Thoracic aorta (tissue), 2 donors: ENCODE results near the gene LRRFIP1. TPM values are rescaled to one million over a fixed set of nuclear protein-coding genes. Genes with fewer than 3 reads are reported as not detected.

Experiments used
- ATAC-seq: fragments of 150-250 bp; one replicate; pipeline ENCODE4 v1.8.0; 2017; ENCODE audit warnings: low read depth; ENCODE audit not compliant: insufficient number of reproducible peaks, low FRiP score
- DNase-seq: peaks from one replicate; pipeline ENCODE4 v3.0.0-alpha.2; 2020; ENCODE audit warnings: low spot score
- H3K27ac ChIP-seq, 2 donors: fragments of 200-600 bp; sonication (generic); 1 replicate in 1 of 2; 2 replicates in 1 of 2; pipeline ENCODE4 v1.5.1; 2016; ENCODE audit warnings: mild to moderate bottlenecking in 2 of 2, moderate library complexity in 2 of 2
- H3K27me3 ChIP-seq: fragments of 200-600 bp; sonication (generic); replicated peaks from 2 replicates; pipeline ENCODE4 v1.6.0; 2016; ENCODE audit warnings: mild to moderate bottlenecking; ENCODE audit not compliant: insufficient read depth
- H3K36me3 ChIP-seq: fragments of 200-600 bp; sonication (generic); one replicate; pipeline ENCODE4 v1.5.1; 2016
- H3K4me1 ChIP-seq, 2 donors: fragments of 200-600 bp; sonication (generic); 1 replicate in 1 of 2; 2 replicates in 1 of 2; pipeline versions ENCODE4 v1.5.1 to v1.6.0; 2016; ENCODE audit warnings: low read depth in 2 of 2, mild to moderate bottlenecking in 1 of 2; ENCODE audit not compliant: control insufficient read depth in 1 of 2
- H3K4me3 ChIP-seq: fragments of 200-600 bp; sonication (generic); 2 replicates; pipeline ENCODE4 v1.5.1; 2016; ENCODE audit warnings: mild to moderate bottlenecking
- H3K9me3 ChIP-seq: fragments of 200-600 bp; sonication (generic); 2 replicates; pipeline ENCODE4 v1.5.1; 2016
- CTCF ChIP-seq: fragments of 200-600 bp; sonication (generic); IDR thresholded peaks from one replicate; pipeline ENCODE4 v1.5.1; 2019; ENCODE audit warnings: antibody characterized with exemption
- total RNA-seq, 2 donors: library from RNA; depleted of rRNA; stranded (reverse); fragments of >200 nt; gene quantifications; one replicate each; pipeline versions ENCODE4 v1.1.0 to v1.2.3, GENCODE V29; 2016

LRRFIP1 gene
- total RNA-seq, 2 donors from 2014 or later = 196 to 244 TPM

- Histone ChIP-seq H3K36me3 (no peaks in the 10 kb centered on the region), H3K9me3 (no peaks in the 10 kb centered on the region), H3K4me3 (peak overlapping the region; percentile 56), H3K27me3 (no peaks in the 10 kb centered on the region), H3K4me1 (peaks cover 16 to 49% of the 10 kb centered on the region in 2 donors), H3K27ac (peak overlapping the region; percentile 83 to 98)
- TF ChIP-seq CTCF = peak; percentile 36
- no peak for DNase-seq
- ATAC-seq = peak; percentile 93
These were observed 27.1 kb upstream of the LRRFIP1 start for GRCh38 chr2:237600205-237600846.

GRCh38 chr2:237601453-237602116 is 25.8 kb upstream of the LRRFIP1 start:
- ATAC-seq = no peak
- no peaks in the 10 kb centered on the region for H3K9me3 ChIP-seq
- H3K4me3 ChIP-seq = no peak overlapping the region
- H3K27ac ChIP-seq = peak overlapping the region; percentile 83 to 98
- DNase-seq = no peak
- H3K36me3 ChIP-seq = no peaks in the 10 kb centered on the region
- peaks cover 16 to 42% of the 10 kb centered on the region in 2 donors for H3K4me1 ChIP-seq
- TF ChIP-seq CTCF = no peak
- no peaks in the 10 kb centered on the region for H3K27me3 ChIP-seq

- H3K36me3 ChIP-seq = no peaks in the 10 kb centered on the region
- H3K27me3 ChIP-seq = no peaks in the 10 kb centered on the region
- DNase-seq (no peak), ATAC-seq (no peak)
- peak overlapping the region in 1 of 2 donors; percentile 98 for H3K27ac ChIP-seq
- peaks cover 16 to 42% of the 10 kb centered on the region in 2 donors for H3K4me1 ChIP-seq
- no peaks in the 10 kb centered on the region for H3K9me3 ChIP-seq
- no peak overlapping the region for H3K4me3 ChIP-seq
- TF ChIP-seq CTCF = no peak
These were observed 25.0 kb upstream of the LRRFIP1 start for GRCh38 chr2:237602409-237602808.

GRCh38 chr2:237603049-237603717 is 24.2 kb upstream of the LRRFIP1 start:
- no peak for TF ChIP-seq CTCF
- H3K27me3 ChIP-seq = no peaks in the 10 kb centered on the region
- DNase-seq (no peak), ATAC-seq (no peak)
- H3K36me3 ChIP-seq = no peaks in the 10 kb centered on the region
- peaks cover 16 to 42% of the 10 kb centered on the region in 2 donors for H3K4me1 ChIP-seq
- H3K27ac ChIP-seq = peak overlapping the region; percentile 26 to 49
- no peak overlapping the region for H3K4me3 ChIP-seq
- H3K9me3 ChIP-seq = no peaks in the 10 kb centered on the region

GRCh38 chr2:237603718-237604362 is 23.5 kb upstream of the LRRFIP1 start:
- H3K27ac ChIP-seq = peak overlapping the region; percentile 26 to 49

More at GRCh38 chr2:237603718-237604362, 23.5 kb upstream of the LRRFIP1 start:
- peaks cover 16 to 36% of the 10 kb centered on the region in 2 donors for H3K4me1 ChIP-seq
- ATAC-seq (no peak), DNase-seq (no peak)
- H3K4me3 ChIP-seq = peak overlapping the region; percentile 16
- no peaks in the 10 kb centered on the region for H3K36me3 ChIP-seq
- H3K27me3 ChIP-seq = no peaks in the 10 kb centered on the region
- no peaks in the 10 kb centered on the region for H3K9me3 ChIP-seq
- no peak for TF ChIP-seq CTCF
